ENCODE data around the gene ABHD14A.

- no peak for TF ChIP-seq STAT6 (CRISPR knock-in tag; conservative IDR thresholded peaks at IDR 0.05; ENCODE audit: low read depth)
- no peak for TF ChIP-seq CTCF (IDR thresholded peaks at IDR 0.05)
- no peak for TF ChIP-seq MAX (CRISPR knock-in tag; IDR thresholded peaks at IDR 0.05)
- no peak for TF ChIP-seq ATF3 (CRISPR knock-in tag; conservative IDR thresholded peaks at IDR 0.05)
- TF ChIP-seq SMAD4 (CRISPR knock-in tag; IDR thresholded peaks at IDR 0.05), result no peak
- no peak for TF ChIP-seq TEAD4 (CRISPR knock-in tag; IDR thresholded peaks at IDR 0.05)
- no peak for TF ChIP-seq NR1H2 (CRISPR knock-in tag; IDR thresholded peaks at IDR 0.05)
- TF ChIP-seq HMGXB4 (CRISPR knock-in tag; IDR thresholded peaks at IDR 0.05), result no peak
- no peak for TF ChIP-seq SMAD3 (CRISPR knock-in tag; IDR thresholded peaks at IDR 0.05; ENCODE audit: borderline replicate concordance)
- TF ChIP-seq ZBTB21 (CRISPR knock-in tag; IDR thresholded peaks at IDR 0.05; ENCODE audit: borderline replicate concordance), result no peak
- no peak for TF ChIP-seq SP1 (CRISPR knock-in tag; conservative IDR thresholded peaks at IDR 0.05)
- TF ChIP-seq ATF1 (CRISPR knock-in tag; IDR thresholded peaks at IDR 0.05), result no peak
- no peak for TF ChIP-seq GABPB1 (CRISPR knock-in tag; IDR thresholded peaks at IDR 0.05)
- TF ChIP-seq CBFB (CRISPR knock-in tag; IDR thresholded peaks at IDR 0.05; ENCODE audit: low read depth), result no peak
Measured at GRCh38 chr3:51934139-51934850, 40.6 kb upstream of the ABHD14A start.
